OCI-LY3 (cell line): Measurements from ENCODE around the gene SRPK2.

Source experiments
- H2AFZ ChIP-seq: fragments of 200-600, 300-600 bp; shearing (Covaris generic); 2 replicates; pipeline ENCODE4 v1.6.0; 2014; ENCODE audit warnings: antibody characterized with exemption, low read depth, low read length
- H3K27ac ChIP-seq: fragments of 200-600, 300-600 bp; sonication (generic); 2 replicates; pipeline ENCODE4 v1.5.1; 2014; ENCODE audit warnings: mild to moderate bottlenecking, low read length, moderate library complexity, mixed read lengths
- H3K27me3 ChIP-seq: fragments of 200-600, 300-600 bp; sonication (generic); 2 replicates; pipeline ENCODE4 v1.6.1; 2014; ENCODE audit warnings: low read depth, low read length, mixed read lengths
- H3K36me3 ChIP-seq: fragments of 200-600, 300-600 bp; sonication (generic); replicated peaks from 2 replicates; pipeline ENCODE3; 2014; ENCODE audit warnings: low read depth, low read length, mixed read lengths
- H3K4me1 ChIP-seq: fragments of 300-600, 200-600 bp; sonication (generic); 2 replicates; pipeline ENCODE4 v1.6.1; 2014; ENCODE audit warnings: low read length, mixed read lengths
- H3K4me2 ChIP-seq: fragments of 200-600, 300-600 bp; sonication (generic); 2 replicates; pipeline ENCODE4 v1.6.1; 2014; ENCODE audit warnings: low read length, mixed read lengths
- H3K4me3 ChIP-seq: fragments of 300-600, 200-600 bp; sonication (generic); 2 replicates; pipeline ENCODE4 v1.5.1; 2014; ENCODE audit warnings: antibody characterized with exemption, mild to moderate bottlenecking, low read length, moderate library complexity
- H3K79me2 ChIP-seq: fragments of 300-600, 200-600 bp; shearing (Covaris generic); 2 replicates; pipeline ENCODE4 v1.6.1; 2014; ENCODE audit warnings: mild to moderate bottlenecking, low read length, mixed read lengths
- H3K9ac ChIP-seq: fragments of 300-600, 200-600 bp; shearing (Covaris generic); 2 replicates; pipeline ENCODE4 v1.6.0; 2014; ENCODE audit warnings: mild to moderate bottlenecking, low read length, moderate library complexity
- H3K9me3 ChIP-seq: fragments of 200-600, 300-600 bp; shearing (Covaris generic); 2 replicates; pipeline ENCODE4 v1.6.1; 2014; ENCODE audit warnings: low read length, mixed read lengths; ENCODE audit not compliant: insufficient read depth
- H4K20me1 ChIP-seq: fragments of 200-600, 300-600 bp; sonication (generic); 2 replicates; pipeline ENCODE4 v1.6.1; 2016; ENCODE audit warnings: low read length, mixed read lengths; ENCODE audit not compliant: insufficient read depth
- EZH2phosphoT487 ChIP-seq: fragments of 200-600 bp; shearing (Covaris generic); IDR thresholded peaks from 2 replicates; pipeline ENCODE4 v1.6.1; 2018; ENCODE audit warnings: antibody characterized with exemption, mixed run types, low read depth
- TF ChIP-seq, protein P1 (sequence below): fragments of 200-600, 300-600 bp; sonication (generic); IDR thresholded peaks from 2 replicates; pipeline ENCODE4 v1.5.1; 2014; ENCODE audit warnings: antibody characterized with exemption, low read length, low read depth

SRPK2 gene

GRCh38 chr7:105125745-105126144 is 263.0 kb downstream of the SRPK2 start:
- peaks cover 44% of the 10 kb centered on the region for H3K4me1 ChIP-seq
- H3K9me3 ChIP-seq = no peaks in the 10 kb centered on the region
- H3K4me2 ChIP-seq = peak overlapping the region; percentile 64
- no peaks in the 10 kb centered on the region for H3K36me3 ChIP-seq
- H3K4me3 ChIP-seq = no peak overlapping the region
- TF ChIP-seq, protein P1, sequence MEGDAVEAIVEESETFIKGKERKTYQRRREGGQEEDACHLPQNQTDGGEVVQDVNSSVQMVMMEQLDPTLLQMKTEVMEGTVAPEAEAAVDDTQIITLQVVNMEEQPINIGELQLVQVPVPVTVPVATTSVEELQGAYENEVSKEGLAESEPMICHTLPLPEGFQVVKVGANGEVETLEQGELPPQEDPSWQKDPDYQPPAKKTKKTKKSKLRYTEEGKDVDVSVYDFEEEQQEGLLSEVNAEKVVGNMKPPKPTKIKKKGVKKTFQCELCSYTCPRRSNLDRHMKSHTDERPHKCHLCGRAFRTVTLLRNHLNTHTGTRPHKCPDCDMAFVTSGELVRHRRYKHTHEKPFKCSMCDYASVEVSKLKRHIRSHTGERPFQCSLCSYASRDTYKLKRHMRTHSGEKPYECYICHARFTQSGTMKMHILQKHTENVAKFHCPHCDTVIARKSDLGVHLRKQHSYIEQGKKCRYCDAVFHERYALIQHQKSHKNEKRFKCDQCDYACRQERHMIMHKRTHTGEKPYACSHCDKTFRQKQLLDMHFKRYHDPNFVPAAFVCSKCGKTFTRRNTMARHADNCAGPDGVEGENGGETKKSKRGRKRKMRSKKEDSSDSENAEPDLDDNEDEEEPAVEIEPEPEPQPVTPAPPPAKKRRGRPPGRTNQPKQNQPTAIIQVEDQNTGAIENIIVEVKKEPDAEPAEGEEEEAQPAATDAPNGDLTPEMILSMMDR = no peak
- TF ChIP-seq EZH2phosphoT487 = no peak
- peaks cover 4% of the 10 kb centered on the region for H3K79me2 ChIP-seq
- no peak overlapping the region for H2AFZ ChIP-seq
- H3K27ac ChIP-seq = peak overlapping the region; percentile 85; the same call in 1 of the 2 replicates
- no peaks in the 10 kb centered on the region for H4K20me1 ChIP-seq
- H3K27me3 ChIP-seq = no peaks in the 10 kb centered on the region
- H3K9ac ChIP-seq = peak overlapping the region; percentile 53; the same call in 1 of the 2 replicates

- Histone ChIP-seq H2AFZ (no peak overlapping the region), H3K4me2 (no peak overlapping the region), H4K20me1 (0 out of 2 replicates have a peak, but pooled peaks cover 4% of the 10 kb centered on the region), H3K27me3 (no peaks in the 10 kb centered on the region), H3K4me3 (no peak overlapping the region), H3K79me2 (no peaks in the 10 kb centered on the region), H3K9ac (no peak overlapping the region), H3K4me1 (peaks cover 40% of the 10 kb centered on the region), H3K9me3 (no peaks in the 10 kb centered on the region), H3K36me3 (no peaks in the 10 kb centered on the region), H3K27ac (no peak overlapping the region)
- TF ChIP-seq, protein P1 = no peak
- no peak for TF ChIP-seq EZH2phosphoT487
Measured at GRCh38 chr7:105122619-105123018, 266.1 kb downstream of the SRPK2 start.

- Histone ChIP-seq H3K36me3 (peaks cover 29% of the 10 kb centered on the region), H3K27ac (no peak overlapping the region), H2AFZ (no peak overlapping the region), H3K79me2 (no peaks in the 10 kb centered on the region), H3K27me3 (no peaks in the 10 kb centered on the region), H3K4me2 (peak overlapping the region; percentile 25), H3K4me1 (peaks cover 14% of the 10 kb centered on the region), H3K4me3 (no peak overlapping the region), H4K20me1 (peaks cover 16% of the 10 kb centered on the region), H3K9ac (no peak overlapping the region), H3K9me3 (no peaks in the 10 kb centered on the region)
- TF ChIP-seq, protein P1 = no peak
- TF ChIP-seq EZH2phosphoT487 = no peak
Measured at GRCh38 chr7:105118612-105119600, 269.8 kb downstream of the SRPK2 start.
